Heart right ventricle (tissue), 16 donors: Measurements from ENCODE around the gene SMIM38. TPM values are rescaled to one million over a fixed set of nuclear protein-coding genes. Genes with fewer than 3 reads are reported as not detected.

Source experiments
- ATAC-seq, 8 donors: fragments of 200-7000 bp; cut with Tn5 transposase; one replicate each; pipeline ENCODE4 v1.9.1; 2020; ENCODE audit warnings: mild to moderate bottlenecking in 8 of 8, moderate library complexity in 8 of 8, moderate number of reproducible peaks in 1 of 8
- DNase-seq, 2 donors: peaks; one replicate each; pipeline ENCODE4 v3.0.0-alpha.2; 2020
- H3K27ac ChIP-seq, 10 donors: fragments of 200-600 bp; sonication (generic) in 2 of 10; one replicate each; pipeline versions ENCODE4 v1.5.0 to v1.8.0; 2020 to 2022; ENCODE audit warnings: mild to moderate bottlenecking in 3 of 10
- H3K27me3 ChIP-seq, 7 donors: fragments of 200-600 bp; one replicate each; pipeline ENCODE4 v1.8.0; 2021 to 2022; ENCODE audit warnings: mild to moderate bottlenecking in 2 of 7
- H3K36me3 ChIP-seq, 9 donors: fragments of 200-600 bp; sonication (generic) in 1 of 9; one replicate each; pipeline versions ENCODE4 v1.5.0 to v1.8.0; 2020 to 2022; ENCODE audit warnings: mild to moderate bottlenecking in 2 of 9
- H3K4me1 ChIP-seq, 9 donors: fragments of 200-600 bp; sonication (generic) in 1 of 9; one replicate each; pipeline versions ENCODE4 v1.5.0 to v1.8.0; 2020 to 2022; ENCODE audit warnings: mild to moderate bottlenecking in 4 of 9
- H3K4me3 ChIP-seq, 10 donors: fragments of 200-600 bp; sonication (generic) in 2 of 10; one replicate each; pipeline versions ENCODE4 v1.5.0 to v1.8.0; 2020 to 2022; ENCODE audit warnings: mild to moderate bottlenecking in 7 of 10, moderate library complexity in 2 of 10
- H3K9me3 ChIP-seq, 11 donors: fragments of 200-600 bp in 10 of 11; sonication (generic) in 2 of 11; one replicate each; pipeline versions ENCODE4 v1.5.0 to v1.8.0; 2013 to 2022; ENCODE audit warnings: mild to moderate bottlenecking in 2 of 11, control low read depth in 1 of 11, moderate library complexity in 1 of 11
- WGBS, 2 donors: extraction: QIAGEN DNeasy Blood & Tissue Kit; methylation state at CpG; one replicate each; pipeline ENCODE4 v1.1.7; 2013; ENCODE audit warnings: inconsistent platforms in 1 of 2; 5-methylcytosine and 5-hydroxymethylcytosine counted together
- intact Hi-C, 10 donors: fragments of 100-400 bp; cut with DNase I; formaldehyde crosslinking; loops; one replicate each; pipeline versions ENCODE4 v1.11.1 to v1.14.2; 2022
- polyA plus RNA-seq, 2 donors: library from polyadenylated mRNA; stranded (reverse); fragments of 200-250 nt; gene quantifications; one replicate each; pipeline ENCODE4 v1.2.3, GENCODE V29; 2013
- total RNA-seq, 10 donors: library from RNA; stranded (reverse); fragmentation: NEBNext Ultra II Directional in 3 of 10; extraction: Animal tissue kit (Norgen Biotek cat#: 25700) in 3 of 10; gene quantifications; one replicate each; pipeline versions ENCODE4 v1.2.1 to v1.2.4, GENCODE V29; 2021 to 2023
- TF ChIP-seq, protein P1 (sequence below), 9 donors: fragments of 200-600 bp; sonication (generic) in 2 of 9; IDR thresholded peaks; one replicate each; pipeline versions ENCODE4 v1.5.0 to v1.8.0; 2021 to 2022; ENCODE audit warnings: antibody characterized with exemption in 9 of 9, mild to moderate bottlenecking in 5 of 9, moderate library complexity in 1 of 9
- donor health status: Arrhythmogenic right ventricular cardiomyopathy.
- donor health status: ischemic (EF 13 %, LVEDD 7.1; RV severe dilation, severe dysfunction).
- donor health status: healthy with polysubstance abuse.
- donor health status: DM: no; HTN: yes; CAD: no.
- donor health status: DM: no; HTN: no; CAD: no.
- donor health status: ischemic (EF 25% LVEDD 6.9; RV normal size, moderate dysfunction).
- donor health status: ischemic (EF 25% LVEDD 5.7; RV mildly dilated, moderate dysfunction).
- donor health status: healthy.
- donor health status: DM: yes; HTN: yes; CAD: no.
- donor health status: Ischemic cardiomyopathy.
- donor health status: ischemic (EF 35%, LVEDD 5.7; RV mildly dilated, moderate dysfunction).
- donor health status: nonischemic (EF 11% LVEDD 7.7; RV severe dilation, severe dysfunction).
- donor health status: DM: yes; HTN: yes; CAD: no.
- donor health status: PGD.
- donor health status: ischemic (EF 29% LVEDD 5.4; RV normal size, mild dysfunction).
- donor health status: nonischemic (EF 23%, LVEDD 6.1; RV moderate dilation, normal function).

Gene SMIM38
- total and polyA plus RNA-seq, 12 donors: 0.07 to 0.56 (median 0.18) TPM; not detected in 1

DNA sequence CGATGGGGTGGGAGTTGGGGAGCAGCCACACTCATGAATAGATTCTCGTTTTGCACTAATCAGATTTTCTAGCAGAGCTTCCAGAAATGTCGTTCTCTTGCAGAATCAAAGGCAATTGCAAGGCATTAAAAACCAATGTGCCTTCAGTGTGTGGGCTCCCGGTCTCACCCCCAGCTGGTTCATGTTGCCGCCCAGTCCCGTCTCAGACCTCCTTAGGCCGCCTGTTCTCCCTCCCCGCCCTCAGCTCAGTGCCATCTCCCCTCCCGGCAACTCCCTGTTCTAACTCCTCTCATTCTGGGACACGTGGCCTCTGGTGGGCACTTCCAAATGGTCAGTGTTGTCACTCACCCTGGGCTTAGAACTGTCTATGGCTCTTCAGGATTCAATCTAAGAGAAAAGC is 42.5 kb upstream of the SMIM38 start:
- DNase-seq (no peak), ATAC-seq (no peak)
- intact Hi-C loops: loop anchor here in 1 of 10 donors (10.0 kb wide), 1 partner anchor 372 kb away; the partner anchor contains the start of gene LINC01488
- no peak overlapping the region for H3K4me3 ChIP-seq
- TF ChIP-seq, protein P1, sequence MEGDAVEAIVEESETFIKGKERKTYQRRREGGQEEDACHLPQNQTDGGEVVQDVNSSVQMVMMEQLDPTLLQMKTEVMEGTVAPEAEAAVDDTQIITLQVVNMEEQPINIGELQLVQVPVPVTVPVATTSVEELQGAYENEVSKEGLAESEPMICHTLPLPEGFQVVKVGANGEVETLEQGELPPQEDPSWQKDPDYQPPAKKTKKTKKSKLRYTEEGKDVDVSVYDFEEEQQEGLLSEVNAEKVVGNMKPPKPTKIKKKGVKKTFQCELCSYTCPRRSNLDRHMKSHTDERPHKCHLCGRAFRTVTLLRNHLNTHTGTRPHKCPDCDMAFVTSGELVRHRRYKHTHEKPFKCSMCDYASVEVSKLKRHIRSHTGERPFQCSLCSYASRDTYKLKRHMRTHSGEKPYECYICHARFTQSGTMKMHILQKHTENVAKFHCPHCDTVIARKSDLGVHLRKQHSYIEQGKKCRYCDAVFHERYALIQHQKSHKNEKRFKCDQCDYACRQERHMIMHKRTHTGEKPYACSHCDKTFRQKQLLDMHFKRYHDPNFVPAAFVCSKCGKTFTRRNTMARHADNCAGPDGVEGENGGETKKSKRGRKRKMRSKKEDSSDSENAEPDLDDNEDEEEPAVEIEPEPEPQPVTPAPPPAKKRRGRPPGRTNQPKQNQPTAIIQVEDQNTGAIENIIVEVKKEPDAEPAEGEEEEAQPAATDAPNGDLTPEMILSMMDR (IDR thresholded peaks at IDR 0.05): no peak
- H3K36me3 ChIP-seq: no peaks in the 10 kb centered on the region
- peaks cover 0 to 23% (median 9%) of the 10 kb centered on the region in 9 donors for H3K4me1 ChIP-seq
- H3K27ac ChIP-seq: no peak overlapping the region
- H3K27me3 ChIP-seq: no peaks in the 10 kb centered on the region
- H3K9me3 ChIP-seq: no peaks in the 10 kb centered on the region
- WGBS, 2 donors: 92% methylated on average over 10 of the region's 10 CpGs

DNA sequence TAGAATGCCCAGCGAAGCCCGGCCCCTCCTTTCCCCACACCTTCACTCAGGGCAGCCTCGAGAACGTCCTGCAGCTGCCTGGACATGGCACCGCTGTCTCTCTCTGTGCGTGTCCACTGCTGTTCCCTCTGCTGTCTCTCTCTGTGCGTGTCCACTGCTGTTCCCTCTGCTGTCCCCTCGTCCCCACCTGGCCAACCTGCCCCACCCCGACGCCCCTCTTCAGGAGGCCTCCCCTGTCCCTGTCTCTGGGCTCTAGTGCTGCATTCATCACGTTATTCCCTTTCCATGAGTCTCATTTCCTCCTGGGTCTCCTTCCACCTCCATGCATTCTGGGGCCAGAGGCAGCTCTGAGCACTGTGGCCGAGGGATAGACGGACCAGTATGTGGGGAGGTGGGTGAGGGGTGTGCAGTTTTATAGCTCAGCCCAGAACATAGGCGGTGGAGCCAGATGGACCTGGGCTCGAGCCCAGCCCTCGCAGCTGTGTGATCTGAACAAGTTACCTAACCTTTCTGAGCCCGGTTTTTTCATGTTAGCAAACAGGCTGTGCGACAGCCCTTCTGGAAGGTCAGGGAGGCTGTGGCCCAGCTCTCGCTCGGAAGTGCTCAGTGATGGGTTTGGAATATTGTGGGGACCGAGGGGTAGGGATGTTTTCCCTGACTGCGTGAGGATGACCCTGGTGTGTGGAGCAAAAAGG is 41.9 kb upstream of the SMIM38 start:
- WGBS, 2 donors: 93 to 94% methylated on average over 22 of the region's 22 CpGs
- no peak for DNase-seq
- intact Hi-C loops: loop anchor here in 1 of 10 donors (10.0 kb wide), 1 partner anchor 371 kb away; the partner anchor contains the start of gene LINC01488
- Histone ChIP-seq H3K9me3 (peaks cover 0 to 1% (median 0%) of the 10 kb centered on the region in 11 donors), H3K4me1 (peaks cover 0 to 23% (median 9%) of the 10 kb centered on the region in 9 donors), H3K4me3 (no peak overlapping the region), H3K27ac (no peak overlapping the region), H3K27me3 (no peaks in the 10 kb centered on the region), H3K36me3 (no peaks in the 10 kb centered on the region)
- TF ChIP-seq, protein P1 (IDR thresholded peaks at IDR 0.05): no peak
- no peak for ATAC-seq

DNA sequence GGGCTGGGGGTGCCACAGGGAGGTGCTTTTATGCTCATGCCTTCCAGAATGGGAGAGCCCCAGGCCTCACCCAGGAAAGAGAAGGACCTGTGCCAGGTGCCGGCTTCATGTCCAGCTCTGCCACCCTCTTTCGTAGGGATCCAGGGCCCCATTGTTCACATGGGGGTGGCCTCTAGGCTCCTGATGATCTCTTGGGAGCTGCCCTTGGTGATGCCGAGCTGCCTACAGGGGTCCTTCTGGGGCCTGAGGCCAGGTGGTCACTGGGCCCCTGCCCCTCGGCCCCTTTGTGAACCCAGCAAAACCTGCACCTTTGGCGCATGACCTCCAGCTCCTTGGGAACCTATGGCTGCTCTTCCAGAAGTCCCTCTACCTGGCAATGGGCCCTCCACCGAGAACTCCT is 41.4 kb upstream of the SMIM38 start:
- TF ChIP-seq, protein P1 (IDR thresholded peaks at IDR 0.05): no peak
- Histone ChIP-seq H3K27me3 (no peaks in the 10 kb centered on the region), H3K9me3 (peaks cover 0 to 7% (median 0%) of the 10 kb centered on the region in 11 donors), H3K4me3 (no peak overlapping the region), H3K36me3 (no peaks in the 10 kb centered on the region), H3K27ac (peak overlapping the region in 3 of 10 donors; percentile 57 to 80 (median 71)), H3K4me1 (peaks cover 0 to 23% (median 9%) of the 10 kb centered on the region in 9 donors)
- no peak for ATAC-seq
- intact Hi-C loops: loop anchor here in 1 of 10 donors (10.0 kb wide), 1 partner anchor 370 kb away; the partner anchor contains the start of gene LINC01488
- 87 to 92% methylated on average over 6 of the region's 6 CpGs for WGBS, 2 donors
- no peak for DNase-seq

DNA sequence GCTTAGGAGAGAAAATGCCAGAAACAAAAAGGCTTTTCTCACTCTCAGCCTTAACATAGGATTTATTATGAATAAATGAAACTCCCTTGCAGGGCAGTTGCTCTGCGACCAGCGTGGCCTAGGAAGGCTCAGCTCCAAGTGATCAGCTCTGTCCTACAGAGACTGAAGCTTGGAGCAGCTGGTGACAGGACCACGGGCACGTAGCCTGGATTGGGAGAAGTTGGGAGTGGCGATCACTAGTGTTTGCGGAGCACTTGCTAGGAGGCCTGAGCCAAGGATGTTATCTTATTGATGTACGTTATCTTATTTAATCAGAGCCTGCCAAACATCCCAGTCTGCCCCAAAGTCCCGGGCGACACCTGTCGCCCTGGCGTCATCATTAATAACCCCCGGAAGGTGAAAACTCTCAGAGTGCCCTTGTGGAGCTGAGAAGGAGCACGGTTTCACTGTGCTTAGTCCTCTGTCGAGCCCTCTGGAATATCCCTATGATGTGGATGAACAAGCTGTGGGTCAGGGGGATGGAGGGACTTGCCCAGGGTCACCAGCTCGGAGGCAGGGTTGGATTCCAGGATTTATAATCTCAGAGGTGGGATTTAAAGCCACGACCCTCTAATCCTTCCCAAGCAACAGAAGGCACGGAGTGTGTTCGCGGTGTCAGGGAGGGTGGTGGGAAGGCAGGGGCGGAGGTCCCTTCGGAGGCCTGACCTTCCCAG is 40.8 kb upstream of the SMIM38 start:
- intact Hi-C loops: loop anchor here in 1 of 10 donors (10.0 kb wide), 1 partner anchor 370 kb away; the partner anchor contains the start of gene LINC01488
- H3K27me3 ChIP-seq: no peaks in the 10 kb centered on the region
- 41 to 59% methylated on average over 21 of the region's 21 CpGs for WGBS, 2 donors
- H3K27ac ChIP-seq: peak overlapping the region in 7 of 10 donors; percentile 56 to 80 (median 70)
- DNase-seq (peak in 1 of 2 donors; percentile 30), ATAC-seq (peak in 6 of 8 donors; percentile 10 to 56 (median 42))
- TF ChIP-seq, protein P1 (IDR thresholded peaks at IDR 0.05): no peak
- no peaks in the 10 kb centered on the region for H3K36me3 ChIP-seq
- H3K4me1 ChIP-seq: peaks cover 0 to 23% (median 9%) of the 10 kb centered on the region in 9 donors
- peak overlapping the region in 1 of 10 donors; percentile 7 for H3K4me3 ChIP-seq
- H3K9me3 ChIP-seq: peaks cover 0 to 9% (median 0%) of the 10 kb centered on the region in 11 donors
